GM12874 (cell line): Measurements from ENCODE around the gene TRANK1.

Experiments used
- CTCF ChIP-seq: IDR thresholded peaks from 2 replicates; pipeline ENCODE4 v1.5.1; 2011; ENCODE audit warnings: low read depth, mild to moderate bottlenecking, control low read depth, low read length, moderate library complexity; ENCODE audit not compliant: insufficient read depth

TRANK1 gene

GRCh38 chr3:36920884-36921567 is 23.8 kb downstream of the TRANK1 start:
- TF ChIP-seq CTCF = no peak

DNA sequence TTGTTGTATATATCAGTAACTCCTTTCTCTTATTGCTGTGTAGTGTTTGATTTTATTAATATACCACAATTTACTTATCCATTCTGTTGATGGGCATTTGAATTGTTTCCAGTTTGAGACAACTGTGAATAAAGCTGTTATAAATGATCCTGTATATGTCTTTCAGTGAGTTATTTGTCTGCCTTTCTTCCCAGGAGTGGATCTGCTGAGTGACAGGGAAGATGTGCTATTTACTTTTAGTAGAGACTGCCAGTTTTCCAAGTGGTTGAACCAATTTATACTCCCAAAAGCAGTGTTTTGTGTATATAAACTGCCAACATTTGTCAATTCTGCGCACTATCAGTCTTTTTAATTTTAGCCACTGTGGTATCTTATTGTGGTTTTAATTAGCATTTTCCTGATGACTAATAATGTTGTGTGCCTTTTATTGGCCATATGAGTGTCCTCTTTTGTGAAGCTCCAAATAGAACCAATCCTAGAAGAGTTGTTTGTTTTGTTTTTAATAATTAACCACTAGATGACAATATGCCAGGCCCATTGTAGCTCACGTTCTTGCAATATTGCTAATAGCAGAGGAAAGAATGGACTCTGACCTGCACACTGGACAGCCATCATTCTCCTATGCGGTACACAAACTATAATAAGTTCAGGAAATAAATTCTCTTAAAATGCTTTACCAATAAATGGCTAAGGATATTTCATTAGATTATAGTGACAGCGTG is 25.3 kb downstream of the TRANK1 start:
- no peak for TF ChIP-seq CTCF

- TF ChIP-seq CTCF = no peak
Observed at GRCh38 chr3:36918050-36918449, 26.8 kb downstream of the TRANK1 start.

DNA sequence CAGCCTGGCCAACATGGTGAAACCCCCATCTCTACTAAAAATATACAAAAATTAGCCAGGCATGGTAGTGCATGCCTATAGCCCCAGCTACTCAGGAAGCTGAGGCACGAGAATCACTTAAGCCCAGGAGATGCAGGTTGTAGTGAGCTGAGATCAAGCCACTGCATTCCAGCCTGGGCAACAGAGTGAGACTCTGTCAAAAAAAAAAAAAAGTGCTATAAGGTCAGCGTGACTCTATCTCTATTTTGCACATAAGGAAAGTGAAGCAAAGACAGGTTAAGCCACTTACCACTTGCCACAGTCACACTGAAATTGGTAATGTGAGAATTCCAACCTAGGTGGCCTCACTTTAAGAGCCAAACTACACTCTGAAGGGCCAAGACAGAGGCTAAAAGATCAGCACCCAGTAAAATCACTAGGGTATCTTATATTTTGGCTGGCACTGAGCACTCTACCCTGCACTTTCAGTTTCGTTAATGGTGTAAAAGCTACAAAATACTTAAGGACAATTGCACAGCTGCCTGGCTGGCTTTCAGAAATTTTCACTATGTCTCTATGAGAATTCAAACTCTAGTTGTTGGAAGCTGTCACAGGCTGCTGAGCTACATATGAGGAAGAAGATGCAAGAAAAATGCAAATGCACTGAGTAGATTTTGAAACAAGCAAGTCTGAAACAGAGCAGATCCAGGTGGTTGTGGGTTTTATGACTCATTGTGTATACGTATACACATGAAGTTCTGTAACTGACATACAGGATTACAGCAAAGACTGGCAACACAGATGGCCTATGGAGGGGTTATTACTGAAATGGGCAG is 32.7 kb downstream of the TRANK1 start:
- TF ChIP-seq CTCF = no peak

GRCh38 chr3:36909666-36910065 is 35.2 kb downstream of the TRANK1 start:
- no peak for TF ChIP-seq CTCF

GRCh38 chr3:36909181-36909580 is 35.7 kb downstream of the TRANK1 start:
- no peak for TF ChIP-seq CTCF

DNA sequence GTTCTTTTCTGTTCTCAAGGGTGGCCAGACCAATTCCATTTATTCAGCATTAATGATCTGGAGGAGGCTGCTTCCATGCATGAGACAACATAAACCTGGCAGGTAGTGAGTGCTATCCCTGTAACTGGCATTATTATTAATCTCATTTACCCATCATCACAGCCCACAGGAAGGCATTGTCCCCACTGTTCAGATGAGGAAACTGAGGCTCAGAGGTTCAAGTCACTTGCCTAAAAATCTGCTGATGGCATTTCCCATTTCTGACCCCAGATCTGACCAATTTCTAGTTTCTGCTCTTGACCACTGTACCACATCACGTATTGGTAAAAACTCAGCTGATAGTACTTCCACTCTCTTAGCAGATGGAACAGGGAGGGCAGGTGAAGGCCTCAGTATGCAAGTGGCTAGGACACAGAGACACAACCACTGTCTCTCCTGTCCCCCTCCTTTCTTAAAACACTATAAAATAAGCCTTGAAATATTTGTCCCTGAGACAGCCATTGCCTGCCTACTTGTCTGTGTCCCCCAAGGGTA is 36.1 kb downstream of the TRANK1 start:
- no peak for TF ChIP-seq CTCF
